GM21576 (cell line): ENCODE data around the gene KLHL30.

Experiments used
- ATAC-seq: cut with Tn5 transposase; IDR thresholded peaks from one replicate; pipeline ENCODE4 v1.9.1; 2021; ENCODE audit warnings: mild to moderate bottlenecking, moderate library complexity; ENCODE audit not compliant: unreplicated experiment

The KLHL30 gene

GRCh38 chr2:238171575-238172187 is 33.2 kb downstream of the KLHL30 start:
- ATAC-seq = no peak

DNA sequence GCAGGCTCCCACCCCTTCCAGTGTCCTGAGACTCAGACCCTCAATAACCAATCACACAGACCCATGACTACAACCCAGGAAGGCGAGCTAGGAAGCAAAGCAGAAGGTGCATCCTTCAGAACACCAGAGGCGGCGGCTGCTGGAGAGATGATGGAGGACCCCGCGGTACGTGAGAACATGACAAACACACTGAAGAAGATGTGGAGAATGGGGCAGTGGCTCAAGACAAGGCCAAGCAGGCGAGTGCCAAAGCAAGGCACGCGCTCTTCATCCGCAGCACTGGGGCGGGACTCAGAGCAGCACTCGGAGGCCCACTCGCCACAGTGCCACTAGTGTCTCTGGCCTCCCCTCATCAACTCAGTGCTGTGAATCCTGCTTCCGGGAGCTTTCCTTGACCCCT is 34.0 kb downstream of the KLHL30 start:
- ATAC-seq = no peak

DNA sequence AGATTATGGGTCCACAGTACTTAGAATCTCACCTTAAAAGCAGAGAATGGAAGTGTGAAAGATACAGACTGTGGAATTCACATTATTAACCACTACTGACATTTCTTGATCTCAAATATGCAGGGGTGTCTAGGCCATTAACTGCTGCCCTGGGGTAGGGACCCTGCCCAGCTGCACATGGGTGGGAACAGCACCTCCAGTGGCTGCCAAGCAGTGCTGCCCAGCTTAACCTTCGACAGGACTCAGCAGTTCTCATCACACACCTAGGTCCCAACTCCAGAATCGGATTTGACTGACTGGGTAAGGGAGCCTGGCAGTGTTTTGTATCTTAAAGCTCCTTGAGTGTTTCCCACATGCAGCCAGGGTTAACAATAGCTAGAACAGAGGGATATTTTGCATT is 35.2 kb downstream of the KLHL30 start:
- no peak for ATAC-seq

GRCh38 chr2:238174291-238174690 is 35.8 kb downstream of the KLHL30 start:
- no peak for ATAC-seq

DNA sequence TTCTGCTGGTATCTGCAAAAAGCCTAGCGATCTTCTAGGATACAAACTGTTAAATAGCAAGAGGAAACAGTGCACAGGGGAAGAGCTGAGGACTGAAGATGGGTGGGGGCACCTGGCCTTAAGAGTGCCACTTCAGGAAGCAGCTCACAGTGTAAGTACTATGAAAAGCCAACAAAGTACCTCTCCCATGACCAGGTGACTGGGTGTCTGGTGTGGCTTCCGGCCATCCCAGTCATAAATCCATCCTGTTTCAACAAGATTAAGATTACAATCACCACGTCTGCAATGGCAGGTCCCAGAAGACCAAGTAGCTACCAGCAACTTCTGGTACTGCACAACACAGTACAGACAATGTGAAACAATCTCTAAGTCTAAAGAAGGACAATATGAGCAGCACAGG is 36.2 kb downstream of the KLHL30 start:
- no peak for ATAC-seq

DNA sequence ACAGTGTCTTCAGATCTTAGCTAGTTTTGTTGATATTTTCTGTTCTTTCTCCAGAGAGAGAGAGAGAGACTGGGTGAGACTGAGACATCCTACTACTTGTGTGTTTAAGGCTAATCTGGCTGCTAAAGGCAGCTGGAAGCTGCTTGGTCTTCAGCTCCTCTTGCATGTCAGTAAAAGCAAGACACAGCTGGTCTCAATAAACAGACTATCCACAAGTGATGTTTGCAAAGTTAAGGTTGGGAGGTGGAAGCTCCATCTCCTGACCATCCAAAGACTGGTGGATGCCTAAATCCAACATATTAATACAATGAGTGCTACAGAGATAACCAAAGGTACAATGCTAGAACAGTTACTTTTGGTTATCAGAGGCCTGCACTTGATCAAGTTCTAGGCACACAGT is 38.1 kb downstream of the KLHL30 start:
- ATAC-seq = no peak

DNA sequence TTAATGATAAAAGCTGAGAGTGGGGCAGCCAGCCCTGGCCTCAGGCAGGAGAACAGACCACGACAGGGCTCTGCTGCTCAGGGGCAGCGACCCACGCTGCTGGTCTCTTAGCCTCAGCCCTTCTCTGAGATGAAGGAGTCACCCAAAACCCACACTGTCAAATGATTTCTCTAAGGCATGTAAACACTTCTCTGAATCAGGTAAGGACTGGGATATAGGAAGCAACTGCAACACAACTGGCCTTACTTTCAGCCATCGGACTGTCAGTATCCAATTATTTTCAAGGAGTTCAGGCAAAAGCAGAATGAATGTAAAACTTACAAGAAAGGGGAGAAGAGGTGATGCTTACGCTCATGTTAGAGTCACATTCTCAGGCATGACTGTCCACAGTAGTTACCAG is 42.1 kb downstream of the KLHL30 start:
- no peak for ATAC-seq

DNA sequence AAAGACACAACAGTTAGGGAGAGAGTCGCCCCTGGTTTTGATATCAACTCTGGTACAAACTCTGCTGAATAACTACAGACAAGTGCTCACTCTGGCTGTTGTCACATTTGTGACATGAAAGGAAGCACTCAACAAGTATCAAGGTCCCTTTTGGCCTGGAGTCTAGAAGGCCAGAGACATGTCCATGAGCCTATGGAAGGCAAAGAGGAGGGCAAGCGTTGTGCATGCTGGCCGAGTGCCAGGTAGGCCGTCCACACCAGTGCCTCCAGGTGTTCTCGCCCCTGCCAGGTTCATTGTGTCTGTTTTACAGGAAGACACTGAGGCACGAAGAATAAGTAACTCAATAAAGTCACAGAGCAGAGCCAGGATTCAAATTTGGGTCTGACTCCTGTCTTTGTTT is 43.9 kb downstream of the KLHL30 start:
- no peak for ATAC-seq

GRCh38 chr2:238183821-238184220 is 45.4 kb downstream of the KLHL30 start:
- ATAC-seq = no peak

DNA sequence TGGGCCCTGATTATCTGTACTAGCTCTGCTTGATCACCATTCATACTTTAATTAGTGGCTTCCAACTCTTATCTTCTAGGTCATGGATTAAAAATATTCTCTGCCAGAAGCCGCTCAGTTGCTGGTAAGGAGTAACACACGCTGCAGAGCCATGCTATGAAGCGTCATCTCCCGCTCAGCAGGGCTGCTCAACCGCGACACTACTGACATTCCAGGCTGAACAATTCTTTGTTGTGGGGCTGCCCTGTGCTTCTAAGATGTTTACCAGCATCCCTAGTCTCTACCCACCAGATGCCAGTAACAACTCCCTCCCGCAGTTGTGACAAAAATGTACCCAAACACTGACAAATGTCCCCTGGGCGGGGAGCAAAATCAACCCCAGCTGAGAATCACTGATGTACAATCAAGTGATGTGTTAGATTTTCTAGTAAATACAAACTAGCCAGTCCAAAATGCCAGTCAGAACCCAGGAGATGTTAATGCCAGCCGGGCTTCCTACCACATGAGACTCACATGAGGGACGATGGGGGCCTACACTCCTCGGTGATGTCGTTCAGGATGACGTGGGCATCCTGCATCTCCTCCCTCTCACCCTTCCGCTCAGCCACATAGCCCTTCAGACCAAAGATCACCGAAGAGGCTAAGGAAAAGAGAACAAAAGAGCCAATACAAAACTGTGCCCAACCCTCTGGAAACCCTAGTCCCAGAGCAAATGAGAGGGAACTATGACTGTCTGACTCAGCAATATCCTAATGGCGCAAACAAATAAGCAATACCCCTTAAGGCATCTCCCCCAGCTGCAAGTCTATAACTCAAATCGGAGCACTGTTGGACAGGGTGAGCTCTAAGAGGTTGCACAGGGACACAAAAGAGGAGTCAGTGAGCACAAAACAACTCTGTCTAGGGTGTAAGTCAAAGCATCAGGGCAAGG is 49.4 kb downstream of the KLHL30 start:
- ATAC-seq = no peak

- no peak for ATAC-seq
Measured at GRCh38 chr2:238190445-238190844, 52.0 kb downstream of the KLHL30 start.
